LoVo (cell line): ENCODE results near the gene EMP2.
A peak's percentile ranks its signal among the peaks of the same experiment; 100 is the strongest.

Experiments
- DNase-seq: peaks from one replicate; pipeline ENCODE4 v3.0.0-alpha.2; 2016; ENCODE audit warnings: low spot score

The EMP2 gene

DNA sequence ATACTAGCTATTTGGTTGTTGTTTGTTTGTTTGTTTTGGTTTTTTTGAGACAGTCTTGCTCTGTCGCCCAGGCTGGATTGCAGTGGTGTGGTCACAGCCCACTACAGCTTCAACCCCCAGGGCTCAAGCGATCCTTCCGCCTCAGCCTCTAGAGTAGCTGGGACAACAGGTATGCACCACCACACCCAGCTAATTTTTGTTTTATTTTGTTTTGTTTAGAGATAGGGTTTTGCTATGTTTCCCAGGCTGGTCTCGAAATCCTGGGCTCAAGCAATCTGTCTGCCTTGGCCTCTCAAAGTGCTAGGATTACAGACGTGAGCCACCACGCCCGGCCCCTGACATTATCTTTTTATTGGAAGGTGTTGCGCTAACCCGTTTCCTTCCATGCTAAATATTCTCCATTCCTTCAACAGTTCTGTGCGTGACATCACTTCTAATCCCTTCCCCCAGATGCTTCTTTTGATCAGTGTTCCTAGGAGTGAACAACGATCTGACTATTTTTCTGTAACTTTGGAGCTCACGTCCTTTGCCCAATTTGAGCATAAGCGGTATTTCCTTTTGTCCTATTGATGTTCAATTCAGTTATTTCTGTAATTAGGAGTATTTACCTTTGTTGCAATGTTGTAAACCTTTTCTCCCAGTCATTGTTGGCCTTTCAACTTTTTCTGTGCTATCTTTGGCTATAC, 30.2 kb upstream of the EMP2 start:
- DNase-seq = no peak

DNA sequence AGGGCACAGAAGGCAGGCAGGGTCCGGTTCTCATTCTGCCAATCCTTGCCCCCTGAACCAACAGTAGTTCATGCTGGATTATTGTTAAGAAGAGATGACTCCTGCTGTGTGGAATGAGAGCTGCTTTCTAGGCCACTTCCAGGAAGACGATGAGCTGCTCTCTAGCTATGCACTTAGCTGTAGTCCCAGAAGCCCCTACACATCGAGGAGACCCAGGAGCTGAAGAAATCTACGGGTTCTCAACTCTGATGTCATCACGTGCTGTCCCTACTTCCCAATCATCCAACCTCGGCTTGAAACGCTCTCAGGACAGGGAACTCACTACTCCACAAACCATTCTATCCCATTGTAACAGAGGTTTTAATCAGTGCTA, 29.0 kb upstream of the EMP2 start:
- DNase-seq = no peak

DNA sequence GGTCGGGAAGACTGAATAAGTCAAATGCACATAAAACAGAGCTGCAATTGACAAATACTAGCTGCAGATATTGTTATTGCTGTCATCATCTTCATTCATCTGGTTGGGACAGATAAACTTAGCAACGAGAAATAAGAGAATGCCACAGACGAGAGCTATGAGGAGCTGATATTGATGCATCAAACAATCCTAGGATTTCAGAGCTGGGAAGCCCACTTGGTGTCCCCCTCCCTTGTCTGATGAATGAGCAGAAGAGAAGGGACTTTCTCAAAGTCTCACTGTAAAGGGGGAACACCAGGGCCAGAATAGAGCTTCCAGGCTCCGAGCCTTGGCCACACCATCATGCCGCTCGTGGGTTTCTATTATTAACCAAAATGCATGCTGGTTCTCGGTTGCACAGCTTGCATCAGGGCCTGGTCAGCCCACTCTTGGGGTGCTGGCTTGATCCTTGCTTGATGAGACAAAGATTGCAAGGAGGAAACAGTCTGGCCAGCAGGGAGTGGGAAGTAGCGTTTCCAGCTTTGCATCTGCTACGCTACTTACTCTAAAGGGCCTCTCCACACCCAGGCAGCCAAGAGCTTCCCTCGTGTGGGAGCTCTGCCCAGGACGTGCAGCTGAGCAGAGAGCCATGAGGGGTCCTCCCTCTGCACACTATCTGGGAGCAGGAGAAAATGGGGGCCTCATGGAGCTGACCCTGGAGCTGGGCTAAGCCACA, 28.4 kb upstream of the EMP2 start:
- DNase-seq = no peak

DNA sequence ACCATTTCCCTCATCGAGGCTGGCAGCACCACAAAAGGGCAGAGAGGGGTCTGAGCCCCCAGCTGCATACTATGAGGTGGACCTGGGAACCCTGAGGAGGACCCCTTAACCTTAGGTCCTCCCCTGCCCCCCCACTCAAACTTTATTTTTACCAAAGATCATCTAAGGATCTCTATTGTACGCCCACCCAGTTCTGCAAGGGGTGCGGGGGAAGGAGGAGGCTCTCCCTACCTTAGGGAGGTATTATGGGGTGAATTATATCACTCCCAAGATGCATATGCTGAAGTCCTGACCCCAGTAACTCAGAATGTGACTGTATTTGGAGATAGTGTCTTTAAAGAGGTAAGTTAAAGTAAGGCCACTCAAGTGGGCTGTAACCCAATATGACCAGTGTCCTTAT, 26.8 kb upstream of the EMP2 start:
- DNase-seq = no peak

DNA sequence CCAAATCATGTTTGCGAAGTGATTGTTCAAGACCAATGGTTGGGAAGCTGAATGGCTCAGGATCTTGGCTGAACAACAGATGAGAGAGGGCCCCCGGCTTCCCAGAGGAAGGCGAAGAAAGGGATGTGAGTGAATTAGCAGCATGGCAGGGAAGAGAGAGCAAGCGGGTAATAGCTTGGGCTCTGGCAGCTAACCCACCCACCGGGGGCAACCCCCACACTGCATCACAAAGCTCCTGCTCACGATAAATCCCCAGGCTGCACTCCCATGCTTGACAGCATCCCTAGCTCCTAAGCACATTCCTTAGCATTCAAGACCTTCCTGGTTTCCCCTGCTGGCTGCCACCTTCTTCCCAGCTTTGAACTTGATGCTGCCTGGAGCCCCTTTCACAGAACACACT, 26.2 kb upstream of the EMP2 start:
- DNase-seq = no peak

DNA sequence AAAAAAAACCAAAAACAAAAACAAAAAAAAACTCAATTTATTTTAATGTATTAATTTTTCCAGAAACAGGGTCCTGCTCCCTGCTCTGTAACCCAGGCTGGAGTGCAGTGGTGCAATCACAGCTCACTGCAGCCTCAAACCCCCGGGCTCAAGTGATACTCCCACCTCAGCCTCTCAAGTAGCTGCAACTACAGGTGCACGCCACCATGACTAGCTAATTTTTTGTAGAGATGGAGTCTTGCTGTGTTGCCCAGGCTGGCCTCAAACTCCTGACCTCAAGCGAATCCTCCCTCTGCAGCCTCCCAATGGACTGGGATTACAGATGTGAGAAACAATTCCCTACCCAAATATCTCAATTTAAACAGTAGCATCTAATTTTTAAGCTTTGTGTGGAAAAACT, 25.2 kb upstream of the EMP2 start:
- DNase-seq = no peak

DNA sequence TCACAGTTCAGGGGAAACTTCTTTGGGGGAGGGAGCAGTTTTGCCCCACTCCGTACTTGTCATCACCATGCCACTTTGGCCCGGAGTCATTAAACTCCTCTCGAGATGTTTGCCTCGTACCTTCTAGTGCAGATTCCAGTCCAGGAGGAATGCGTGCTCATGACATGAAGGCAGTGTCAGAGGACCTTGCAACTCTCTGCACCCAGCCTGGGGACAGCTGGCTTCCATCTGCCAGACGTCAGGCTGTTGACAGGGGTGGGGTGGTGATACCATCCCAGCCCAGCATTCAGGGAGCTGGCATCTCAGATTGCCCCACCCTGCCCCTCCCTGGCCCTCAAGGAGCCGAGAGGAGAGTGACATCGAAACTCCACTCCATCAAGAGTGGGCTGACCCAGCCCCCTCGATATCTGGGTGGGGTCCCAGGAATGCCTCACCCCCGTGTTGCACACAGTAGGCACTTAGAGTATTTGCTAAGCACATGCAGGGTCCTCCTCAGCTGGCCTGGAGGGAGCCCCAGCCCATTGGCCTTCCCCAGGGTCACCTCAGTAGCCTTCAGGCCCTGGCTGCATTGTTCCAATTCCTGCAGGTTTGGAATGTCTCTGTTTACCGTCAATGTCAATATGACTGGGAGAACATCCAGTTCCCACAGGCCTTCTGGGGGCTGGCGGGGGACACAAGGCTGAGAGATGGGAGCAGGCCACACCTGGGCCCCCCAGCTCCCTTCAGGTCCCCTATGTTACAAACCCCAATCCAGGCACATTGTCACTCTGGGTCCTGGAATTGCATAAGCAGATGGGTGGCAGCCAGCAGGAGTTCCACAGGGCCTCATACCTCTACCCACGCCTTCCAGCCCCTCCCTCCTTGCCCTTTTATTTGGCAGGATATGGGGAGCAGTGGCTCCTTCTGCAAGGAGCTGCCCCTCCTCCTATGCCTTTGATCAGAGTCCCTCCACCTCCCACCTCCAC, 21.3 kb upstream of the EMP2 start:
- no peak for DNase-seq

DNA sequence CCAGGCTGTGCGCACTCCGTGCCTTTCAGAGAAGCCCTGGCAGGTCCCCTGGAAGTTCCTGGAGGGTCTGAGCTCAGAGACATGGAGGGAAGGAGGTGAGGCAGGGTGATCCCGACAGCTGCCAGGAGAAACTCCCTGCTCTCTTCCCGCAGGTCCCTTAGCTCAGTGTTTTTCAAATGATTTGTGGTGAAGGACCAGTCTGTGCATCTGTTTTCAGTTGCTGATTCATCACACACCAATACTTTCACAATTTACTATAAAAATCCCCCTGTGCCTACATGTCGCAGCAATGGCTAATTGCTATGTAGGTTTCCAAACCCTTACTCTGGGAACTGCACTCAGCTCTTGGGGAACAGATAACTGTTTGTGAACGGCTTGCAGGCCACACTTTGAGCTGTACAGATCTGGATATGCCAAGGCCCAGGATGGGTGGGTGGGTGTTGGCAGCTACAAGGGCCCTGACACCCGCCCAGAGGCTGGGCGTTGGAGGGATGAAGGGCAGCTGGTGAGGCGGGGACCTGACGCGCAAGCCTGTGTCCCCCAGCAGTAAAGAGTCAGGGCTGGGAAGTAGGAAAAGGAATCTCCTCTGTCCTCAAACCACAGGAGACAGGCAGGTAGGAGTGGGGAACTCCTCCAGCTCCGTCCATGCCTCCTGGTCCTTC, 20.5 kb upstream of the EMP2 start:
- no peak for DNase-seq

DNA sequence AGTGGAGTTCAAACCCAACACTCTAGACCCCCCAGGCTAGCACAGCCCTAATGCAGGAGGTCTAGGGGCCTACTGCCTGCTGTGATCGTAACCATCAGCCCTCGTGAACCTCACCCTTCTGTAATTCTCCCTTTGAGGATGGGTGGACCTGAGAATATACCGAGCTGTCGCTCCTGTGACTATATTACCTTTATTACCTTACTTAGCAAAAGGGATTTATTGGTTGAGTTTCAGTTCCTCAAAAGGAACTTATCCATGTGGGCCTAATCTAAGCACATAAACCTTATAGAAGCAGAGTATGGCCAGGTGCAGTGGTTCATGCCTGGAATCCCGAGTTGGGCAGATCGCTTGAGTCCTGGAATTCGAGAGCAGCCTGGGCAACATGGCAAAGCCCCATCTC, 19.2 kb upstream of the EMP2 start:
- no peak for DNase-seq

DNA sequence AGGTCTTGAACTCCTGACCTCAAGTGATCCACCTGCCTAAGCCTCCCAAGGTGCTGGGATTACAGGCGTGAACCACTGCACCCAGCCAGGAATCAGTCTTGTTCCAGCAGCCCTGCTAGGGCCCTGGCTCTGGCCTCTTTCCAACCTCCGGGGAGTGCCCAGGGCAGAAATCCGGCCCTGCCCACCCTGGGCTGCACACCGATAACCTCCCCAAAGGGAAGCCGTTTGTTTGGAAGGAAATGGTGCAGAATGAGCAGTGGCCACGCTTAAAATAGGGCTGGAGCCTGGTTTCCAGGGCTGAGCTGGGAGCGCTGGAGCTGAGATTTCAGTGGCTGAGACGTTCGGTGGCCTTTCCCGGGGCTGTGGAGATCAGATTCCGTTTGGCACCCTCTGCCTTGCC, 17.8 kb upstream of the EMP2 start:
- DNase-seq = peak; percentile 17

DNA sequence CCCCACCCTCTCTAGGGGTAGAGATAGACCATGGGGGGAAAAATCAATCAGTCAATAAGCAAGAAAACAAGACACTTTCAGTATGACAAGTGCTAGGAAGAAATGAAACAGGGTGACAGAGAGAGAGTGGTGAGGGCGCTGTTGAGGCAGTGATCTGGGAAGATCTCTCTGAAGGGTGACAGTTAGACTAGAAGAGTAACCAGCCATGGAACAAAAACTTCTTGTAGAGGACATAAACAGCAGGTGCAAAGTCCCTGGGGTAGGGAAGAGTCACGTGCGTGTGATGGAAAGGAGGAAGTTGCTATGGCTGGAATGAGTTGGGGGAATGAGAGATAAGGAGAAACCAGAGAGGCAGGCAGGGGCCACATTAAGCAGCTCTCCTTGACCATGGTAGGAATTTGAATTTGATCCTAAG, 16.8 kb upstream of the EMP2 start:
- DNase-seq = no peak

DNA sequence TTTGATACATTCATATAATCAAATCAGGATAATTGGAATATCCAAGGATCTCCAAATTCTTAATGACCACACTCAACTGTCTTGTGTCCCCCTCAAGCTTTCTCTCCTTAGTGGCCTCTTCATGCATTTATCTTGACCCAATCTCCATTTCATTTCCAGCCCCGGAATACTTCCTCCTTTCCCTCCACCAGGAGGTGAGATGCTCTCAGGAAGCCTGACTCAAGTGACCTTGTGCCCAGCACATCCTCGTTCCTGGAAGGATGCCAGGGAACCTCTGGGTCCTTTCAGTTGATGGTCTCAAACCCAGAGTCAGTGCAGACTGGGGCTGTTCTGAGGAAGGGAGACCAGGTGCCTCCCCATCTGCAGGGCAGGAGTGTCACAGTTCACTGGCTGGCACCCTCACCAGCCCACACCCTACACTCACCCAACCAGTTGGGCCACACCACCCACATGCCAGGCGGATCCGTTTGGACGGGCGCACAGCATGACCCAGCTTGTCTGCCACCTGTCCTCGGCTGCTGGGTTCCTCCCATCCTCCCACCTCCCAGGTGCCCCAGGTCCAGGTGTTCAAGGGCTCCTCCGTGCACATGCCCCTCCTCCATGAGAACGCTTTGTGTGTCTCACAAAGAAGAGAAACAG, 14.0 kb upstream of the EMP2 start:
- DNase-seq = no peak

DNA sequence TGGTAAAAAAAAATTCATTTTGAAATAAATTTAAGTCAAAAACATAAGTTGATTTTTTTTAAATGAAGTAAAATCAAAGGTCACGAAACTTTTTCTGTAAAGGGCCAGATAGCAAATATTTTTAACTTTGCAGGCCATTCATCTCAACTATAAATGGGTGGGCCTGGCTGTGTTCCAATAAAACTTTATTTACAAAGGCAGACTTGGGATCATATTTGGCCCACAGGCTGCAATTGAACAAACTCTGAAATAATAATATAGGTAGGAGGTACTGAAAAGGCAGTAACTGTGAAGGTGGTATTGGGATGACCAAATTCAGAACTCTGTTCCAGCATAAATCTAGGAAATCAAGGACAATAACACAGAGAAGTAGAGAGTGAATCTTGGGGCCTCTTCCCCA, 12.2 kb upstream of the EMP2 start:
- DNase-seq = no peak

DNA sequence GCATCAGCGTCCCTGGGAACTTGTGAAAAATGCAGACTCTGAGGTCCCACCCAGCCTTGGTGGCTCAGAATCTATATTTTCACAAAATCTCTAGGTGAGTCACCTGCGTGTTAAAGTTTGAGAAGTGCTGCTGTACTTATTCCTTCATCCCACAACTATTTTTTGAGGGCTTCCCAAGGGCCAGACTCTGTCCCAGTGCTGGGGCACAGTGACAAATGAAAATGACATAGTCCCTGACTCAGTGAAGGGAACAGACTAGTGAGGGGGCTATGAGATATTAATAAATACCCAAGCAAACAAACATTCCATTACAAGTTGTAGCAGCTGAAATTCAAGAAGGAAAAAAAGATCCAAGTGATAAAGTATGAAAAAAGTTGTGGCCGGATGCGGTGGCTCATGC, 9.9 kb upstream of the EMP2 start:
- DNase-seq = no peak

DNA sequence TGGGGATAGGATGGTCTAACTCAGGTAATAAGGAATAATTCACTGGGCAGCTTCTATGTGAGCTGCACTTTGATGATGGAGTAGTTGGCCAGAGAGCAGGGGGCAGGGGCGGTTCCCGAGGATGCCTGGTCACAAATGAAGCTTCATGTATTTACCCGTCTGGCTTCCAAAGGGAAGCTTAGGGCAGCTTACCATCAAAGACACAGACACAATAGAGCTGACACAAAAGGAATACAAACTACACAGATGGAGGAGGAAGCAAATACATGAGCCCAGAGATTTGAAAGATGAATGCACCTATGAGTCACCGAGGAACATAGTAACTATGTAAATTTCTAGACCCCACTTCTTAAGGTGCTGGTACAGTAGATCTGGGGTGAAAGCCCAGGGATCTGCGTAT, 8.7 kb upstream of the EMP2 start:
- no peak for DNase-seq

DNA sequence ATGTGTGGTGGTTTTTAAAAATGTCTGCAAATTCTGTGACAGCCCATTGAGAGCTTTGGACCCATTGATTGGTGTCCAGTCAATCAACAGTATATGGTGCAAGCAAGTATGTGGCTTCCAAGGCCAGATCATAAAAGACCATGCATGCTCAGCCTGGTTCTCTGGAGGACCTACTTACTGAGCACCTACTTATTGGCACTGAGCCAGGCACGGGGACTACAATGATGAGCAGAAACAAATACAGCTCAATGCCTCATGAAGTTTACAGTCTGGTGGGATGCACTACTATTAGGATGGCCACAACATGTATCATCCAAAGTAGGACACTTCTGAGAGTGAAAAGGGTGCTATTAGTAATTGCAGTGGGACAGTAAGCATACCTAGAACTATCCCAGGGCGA, 7.2 kb upstream of the EMP2 start:
- DNase-seq = no peak

DNA sequence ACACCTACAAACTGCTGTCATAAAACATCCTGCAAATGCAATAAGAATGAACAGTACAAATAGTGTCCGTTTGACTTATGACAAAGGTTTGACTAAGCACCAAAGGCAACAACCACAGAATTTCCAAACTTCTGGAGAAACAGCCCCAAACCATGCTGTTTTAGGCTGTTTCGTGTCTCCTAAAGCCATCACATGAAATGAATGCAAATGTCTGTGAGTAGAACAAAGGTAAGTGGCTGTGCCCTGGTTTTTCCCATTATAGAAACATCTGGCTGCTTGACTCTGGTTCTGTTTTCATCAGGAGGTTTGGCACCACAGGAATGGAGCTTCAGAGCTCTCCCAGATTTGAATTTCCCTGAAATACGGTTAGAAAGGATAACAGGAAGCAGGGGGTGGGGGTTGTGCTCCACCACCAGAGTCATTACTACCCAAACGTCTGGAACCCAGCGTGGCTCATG, 4.6 kb upstream of the EMP2 start:
- no peak for DNase-seq

DNA sequence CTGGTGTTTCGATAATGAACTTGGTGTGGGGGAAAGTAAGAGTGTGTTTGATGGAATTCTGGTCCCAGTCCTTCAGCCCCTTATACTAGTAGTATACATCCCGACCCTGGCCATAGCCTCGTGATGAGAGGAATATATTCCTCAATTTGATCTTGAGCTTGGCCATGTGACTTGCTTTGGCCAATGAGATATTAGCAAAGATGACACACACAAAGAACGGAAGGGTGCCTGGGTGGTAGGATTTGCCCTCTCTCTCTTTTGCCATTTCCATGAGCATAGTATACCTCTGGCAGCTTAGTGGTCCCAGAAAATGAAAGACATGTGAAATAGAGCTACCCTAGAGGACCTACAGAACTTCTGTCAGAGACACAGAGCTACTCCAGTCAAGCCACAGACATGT, 2.9 kb upstream of the EMP2 start:
- no peak for DNase-seq

DNA sequence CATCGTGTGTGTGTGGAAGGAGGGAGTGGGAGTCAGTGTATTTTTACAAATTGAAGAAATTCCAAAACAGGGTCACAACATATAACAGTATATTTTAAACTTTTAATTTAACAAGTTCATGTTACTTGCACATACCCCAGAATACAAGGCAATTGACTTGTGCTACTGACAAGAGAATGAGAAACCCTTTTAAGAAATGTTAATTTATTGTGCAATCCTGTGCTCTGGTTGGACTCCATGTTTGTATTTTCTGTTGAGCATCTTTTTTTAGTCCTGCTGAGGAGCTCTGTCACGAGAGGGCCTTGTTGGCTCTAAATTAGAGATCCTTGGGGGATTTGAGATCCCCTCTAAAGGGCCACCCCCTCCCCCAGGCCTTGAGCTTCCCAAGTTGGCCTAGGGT, 1.1 kb upstream of the EMP2 start:
- DNase-seq = no peak

DNA sequence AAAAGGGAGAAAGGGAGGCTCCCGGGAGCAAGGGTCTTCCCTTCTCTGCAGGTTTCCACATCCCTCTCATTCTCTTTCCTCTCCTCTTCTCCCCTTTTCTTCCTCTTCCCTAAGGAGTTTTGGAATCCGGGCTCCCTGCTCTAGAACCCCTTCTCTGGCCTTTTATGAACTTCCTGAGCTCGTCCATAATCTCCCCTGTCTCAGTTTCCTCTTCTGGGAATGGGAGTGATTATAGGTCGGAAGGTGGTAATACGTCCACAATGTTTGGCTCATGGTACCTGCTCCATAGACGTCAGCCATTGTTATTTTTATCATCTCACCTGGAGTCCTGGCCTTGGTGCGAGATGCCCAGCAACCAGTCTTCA, 467 bp upstream of the EMP2 start:
- no peak for DNase-seq

DNA sequence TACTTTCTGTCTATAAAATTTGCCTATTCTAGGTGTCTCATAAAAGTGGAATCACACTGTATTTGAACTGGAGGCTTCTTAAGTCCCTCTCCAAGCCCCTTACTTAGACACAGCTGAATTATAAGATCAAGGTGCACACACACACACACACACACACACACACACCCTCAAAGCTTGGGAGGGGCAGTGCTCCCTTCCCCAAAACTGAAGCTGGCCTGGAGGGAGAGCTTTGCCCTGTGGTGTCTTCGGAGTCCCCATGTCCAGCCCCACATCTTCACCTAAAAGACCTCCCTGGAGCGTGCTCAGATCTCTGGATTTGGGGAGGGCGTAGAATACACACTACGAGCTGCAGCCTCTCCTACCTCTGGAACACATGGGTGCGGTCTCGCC, 828 bp downstream of the EMP2 start:
- DNase-seq = no peak
